H1 (cell line): ENCODE measurements around the gene KIAA1671. TPM values are rescaled to one million over a fixed set of nuclear protein-coding genes. Genes with fewer than 3 reads are reported as not detected.

Experiments
- CTCF ChIA-PET: fragments of 300-600 bp; sonication (Branson Sonifier 250); formaldehyde crosslinking; loops from one replicate; lab custom pipeline; 2021; ENCODE audit not compliant: partially characterized antibody; lab: Charles Lee
- POLR2A ChIA-PET: fragments of 300-600 bp; sonication (Branson Sonifier 250); formaldehyde crosslinking; loops from one replicate; lab custom pipeline; 2021; ENCODE audit warnings: inconsistent platforms; ENCODE audit not compliant: partially characterized antibody; lab: Charles Lee
- DNase-seq, 2 experiments: peaks; one replicate each; pipeline versions ENCODE4 v3.0.0 to v3.0.0-alpha.2; 2010 to 2022; ENCODE audit warnings: low spot score in 2 of 2, low read depth in 1 of 2, mixed read lengths in 1 of 2
- FAIRE-seq: peaks from 2 replicates; lab custom pipeline; 2011; peaks lifted over from hg19 to GRCh38; lab: Jason Lieb, UNC
- H2AFZ ChIP-seq: 2 replicates; pipeline ENCODE4 v1.8.1; 2012; ENCODE audit warnings: low read length, inconsistent platforms
- H2AK5ac ChIP-seq: 2 replicates; pipeline ENCODE4 v1.6.1; 2013; ENCODE audit warnings: low read depth, low read length
- H2BK120ac ChIP-seq: replicated peaks from 2 replicates; pipeline ENCODE3; 2013; ENCODE audit warnings: low read depth, low read length, inconsistent platforms
- H2BK12ac ChIP-seq: 2 replicates; pipeline ENCODE4 v1.6.1; 2013; ENCODE audit warnings: low read depth, low read length
- H2BK15ac ChIP-seq: 2 replicates; pipeline ENCODE4 v1.6.1; 2013; ENCODE audit warnings: low read length
- H2BK20ac ChIP-seq: 2 replicates; pipeline ENCODE4 v1.6.1; 2013; ENCODE audit warnings: low read length
- H2BK5ac ChIP-seq: 2 replicates; pipeline ENCODE4 v1.6.1; 2013; ENCODE audit warnings: low read depth, low read length
- H3K14ac ChIP-seq: 2 replicates; pipeline ENCODE4 v1.6.1; 2013; ENCODE audit warnings: inconsistent platforms; ENCODE audit not compliant: insufficient read length
- H3K18ac ChIP-seq: 2 replicates; pipeline ENCODE4 v1.6.1; 2013; ENCODE audit warnings: low read length; ENCODE audit errors: extremely low read depth
- H3K23ac ChIP-seq: 2 replicates; pipeline ENCODE4 v1.6.1; 2013; ENCODE audit warnings: inconsistent platforms; ENCODE audit not compliant: insufficient read length
- H3K23me2 ChIP-seq: 2 replicates; pipeline ENCODE4 v1.6.1; 2013; ENCODE audit warnings: low read depth, low read length
- H3K27ac ChIP-seq: 2 replicates; pipeline ENCODE4 v1.6.1; 2011; ENCODE audit warnings: low read depth, low read length, inconsistent platforms
- H3K27me3 ChIP-seq, 4 experiments: replicated peaks in 1 of 4; 1 replicate in 1 of 4; 2 replicates in 3 of 4; pipeline versions ENCODE4 v1.6.1 to v1.8.1; 2011 to 2013; ENCODE audit warnings: low read length in 3 of 4, mild to moderate bottlenecking in 3 of 4, inconsistent platforms in 2 of 4, mixed read lengths in 2 of 4, moderate library complexity in 1 of 4; ENCODE audit not compliant: control insufficient read depth in 3 of 4, insufficient read depth in 3 of 4; ENCODE audit errors: extremely low read depth in 1 of 4
- H3K36me3 ChIP-seq, 4 experiments: 2 replicates each; pipeline versions ENCODE4 v1.6.1 to v1.8.1; 2011 to 2013; ENCODE audit warnings: mild to moderate bottlenecking in 4 of 4, low read length in 3 of 4, moderate library complexity in 2 of 4, control low read depth in 1 of 4, inconsistent platforms in 1 of 4; ENCODE audit not compliant: insufficient read depth in 4 of 4, control insufficient read depth in 2 of 4
- H3K4ac ChIP-seq: replicated peaks from 2 replicates; pipeline ENCODE3; 2013; ENCODE audit warnings: low read length, low read depth, mixed read lengths, inconsistent platforms; ENCODE audit not compliant: insufficient read length
- H3K4me1 ChIP-seq, 4 experiments: replicated peaks in 1 of 4; 1 replicate in 1 of 4; 2 replicates in 3 of 4; pipeline versions ENCODE4 v1.6.1 to v1.8.1; 2011 to 2013; ENCODE audit warnings: low read length in 3 of 4, inconsistent platforms in 2 of 4, mixed read lengths in 1 of 4; ENCODE audit not compliant: insufficient read depth in 4 of 4, control insufficient read depth in 3 of 4
- H3K4me2 ChIP-seq, 2 experiments: 2 replicates each; pipeline versions ENCODE4 v1.6.1 to v1.8.1; 2011 to 2013; ENCODE audit warnings: low read depth in 2 of 2, low read length in 2 of 2, control low read depth in 1 of 2, inconsistent platforms in 1 of 2, mild to moderate bottlenecking in 1 of 2; ENCODE audit not compliant: insufficient read depth in 1 of 2
- H3K4me3 ChIP-seq, 4 experiments: fragments of 200-600, 300-600 bp in 1 of 4; sonication (generic), shearing (Covaris generic), sonication (Bioruptor Twin) in 1 of 4; 2 replicates each; pipeline versions ENCODE4 v1.5.1 to v1.8.1; 2011 to 2016; ENCODE audit warnings: low read length in 4 of 4, low read depth in 3 of 4, control low read depth in 2 of 4, inconsistent platforms in 2 of 4, mild to moderate bottlenecking in 2 of 4, mixed read lengths in 1 of 4, moderate library complexity in 1 of 4; ENCODE audit not compliant: insufficient read depth in 2 of 4; ENCODE audit errors: extremely low read depth in 1 of 4
- H3K56ac ChIP-seq: replicated peaks from 2 replicates; pipeline ENCODE3; 2013; ENCODE audit warnings: low read depth, mild to moderate bottlenecking, mixed read lengths, low read length, inconsistent platforms; ENCODE audit not compliant: insufficient read length
- H3K79me1 ChIP-seq: 2 replicates; pipeline ENCODE4 v1.6.1; 2013; ENCODE audit warnings: low read depth, low read length, control low read depth
- H3K79me2 ChIP-seq, 2 experiments: 2 replicates each; pipeline versions ENCODE4 v1.6.1 to v1.8.1; 2012 to 2013; ENCODE audit warnings: low read length in 2 of 2, mild to moderate bottlenecking in 2 of 2, inconsistent platforms in 1 of 2; ENCODE audit not compliant: insufficient read depth in 2 of 2, control insufficient read depth in 1 of 2
- H3K9ac ChIP-seq, 4 experiments: replicated peaks in 1 of 4; 1 replicate in 1 of 4; 2 replicates in 3 of 4; pipeline versions ENCODE4 v1.6.1 to v1.8.1; 2011 to 2013; ENCODE audit warnings: low read depth in 3 of 4, low read length in 3 of 4, control low read depth in 2 of 4, mild to moderate bottlenecking in 2 of 4, moderate library complexity in 2 of 4, inconsistent platforms in 1 of 4; ENCODE audit errors: extremely low read depth in 1 of 4
- H3K9me3 ChIP-seq, 2 experiments: 2 replicates each; pipeline versions ENCODE4 v1.6.1 to v1.8.1; 2012 to 2013; ENCODE audit warnings: mild to moderate bottlenecking in 2 of 2, moderate library complexity in 2 of 2, control low read depth in 1 of 2, inconsistent platforms in 1 of 2, low read depth in 1 of 2, low read length in 1 of 2, mixed read lengths in 1 of 2; ENCODE audit not compliant: insufficient read depth in 2 of 2
- H4K20me1 ChIP-seq, 2 experiments: replicated peaks in 1 of 2; 2 replicates each; pipeline versions ENCODE3 to v1.8.1; 2011 to 2013; ENCODE audit warnings: inconsistent platforms in 2 of 2, low read length in 2 of 2, mild to moderate bottlenecking in 1 of 2; ENCODE audit not compliant: insufficient read depth in 2 of 2, control insufficient read depth in 1 of 2
- H4K5ac ChIP-seq: 2 replicates; pipeline ENCODE4 v1.6.1; 2013; ENCODE audit warnings: low read length, low read depth, mixed read lengths, inconsistent platforms; ENCODE audit not compliant: insufficient read length
- H4K8ac ChIP-seq: 2 replicates; pipeline ENCODE4 v1.8.0; 2013; ENCODE audit warnings: mild to moderate bottlenecking, moderate library complexity, low read length, inconsistent platforms; ENCODE audit not compliant: insufficient read depth; ENCODE audit errors: extremely low read depth
- H4K91ac ChIP-seq: replicated peaks from 2 replicates; pipeline ENCODE3; 2013; ENCODE audit warnings: low read length, mixed read lengths, inconsistent platforms; ENCODE audit not compliant: insufficient read length
- CHD1 ChIP-seq: IDR thresholded peaks from 2 replicates; pipeline ENCODE4 v1.6.1; 2012; ENCODE audit warnings: low read depth, low read length, improper control_type of control experiment
- HDAC6 ChIP-seq: IDR thresholded peaks from one replicate; pipeline ENCODE4 v1.7.1; 2012; ENCODE audit warnings: low read depth, mild to moderate bottlenecking, inconsistent platforms, low read length, moderate library complexity
- KDM4A ChIP-seq: IDR thresholded peaks from one replicate; pipeline ENCODE4 v1.7.1; 2012; ENCODE audit warnings: low read depth, mild to moderate bottlenecking, moderate library complexity, low read length, inconsistent platforms; ENCODE audit not compliant: severe bottlenecking
- POU5F1 ChIP-seq: IDR thresholded peaks from 2 replicates; pipeline ENCODE4 v1.6.1; 2011; ENCODE audit warnings: low read depth, mild to moderate bottlenecking, low read length, moderate library complexity
- RBBP5 ChIP-seq: IDR thresholded peaks from 2 replicates; pipeline ENCODE4 v1.7.1; 2012; ENCODE audit warnings: low read depth, mild to moderate bottlenecking, inconsistent platforms, low read length, moderate library complexity, borderline replicate concordance
- RXRA ChIP-seq: IDR thresholded peaks from 2 replicates; pipeline ENCODE4 v1.6.1; 2011; ENCODE audit warnings: low read depth, mild to moderate bottlenecking, low read length, moderate library complexity; ENCODE audit not compliant: insufficient read depth
- SP4 ChIP-seq: IDR thresholded peaks from 2 replicates; pipeline ENCODE4 v1.6.1; 2012; ENCODE audit warnings: low read length, inconsistent platforms
- SRF ChIP-seq: IDR thresholded peaks from 2 replicates; pipeline ENCODE4 v1.6.1; 2011; ENCODE audit warnings: mild to moderate bottlenecking, low read depth, low read length, moderate library complexity
- USF2 ChIP-seq: IDR thresholded peaks from 2 replicates; pipeline ENCODE4 v1.6.1; 2011; ENCODE audit warnings: low read length, improper control_type of control experiment
- ZNF274 ChIP-seq: IDR thresholded peaks from 2 replicates; pipeline ENCODE4 v1.7.0; 2012; ENCODE audit warnings: low read length, borderline replicate concordance; ENCODE audit errors: extremely low read depth
- WGBS, 2 experiments: shearing (Covaris generic) in 1 of 2; methylation state at CpG; one replicate each; pipeline versions ENCODE4 v1.1.6 to v1.1.7; 2013 to 2015; ENCODE audit warnings: low lambda C conversion rate in 2 of 2, mixed read lengths in 2 of 2, inconsistent platforms in 1 of 2, low coverage in 1 of 2, missing lambda C conversion rate in 1 of 2; ENCODE audit not compliant: insufficient replicate concordance in 2 of 2, insufficient coverage in 1 of 2, insufficient read length in 1 of 2; ENCODE audit errors: extremely low coverage in 1 of 2, missing lambda C conversion rate in 1 of 2; 5-methylcytosine and 5-hydroxymethylcytosine counted together
- polyA plus RNA-seq, 7 experiments: library from polyadenylated mRNA; depleted of rRNA in 3 of 7; stranded (reverse) in 5 of 7; unstranded in 2 of 7; fragments of >200 nt in 5 of 7; fragments of 200-250 nt in 2 of 7; gene quantifications; 1 replicate in 5 of 7; 2 replicates in 1 of 7; 4 replicates in 1 of 7; pipeline versions ENCODE4 v1.2.1 to v1.2.3, GENCODE V29; 2011 to 2013; ENCODE audit warnings: missing spikeins in 2 of 7, mixed read lengths in 2 of 7
- total RNA-seq: library from RNA; stranded (reverse); fragmentation: NEBNext Ultra II Directional; extraction: Animal tissue kit (Norgen Biotek cat#: 25700); gene quantifications from 2 replicates; pipeline ENCODE4 v1.2.1, GENCODE V29; 2021

The KIAA1671 gene
- total and polyA plus RNA-seq, 2 of the 8 experiments (the other 6 are each of a cell fraction or from before 2014, with no cell fraction given), result 6.4 to 23.9 TPM

- POLR2A ChIA-PET, result interaction anchor here (0.8 to 2.1 kb wide), 8 partner anchors 9 to 77 kb away, joined by 3 to 14 read pairs (median 4); no protein-coding TSS in a partner anchor
- H4K91ac ChIP-seq, result no peak overlapping the region
- no peak overlapping the region for H3K14ac ChIP-seq
- H2AFZ ChIP-seq, result peak overlapping the region; percentile 83; the same call in 1 of the 2 replicates
- peak overlapping the region; percentile 70 to 83 (median 77) for H3K4me3 ChIP-seq
- H2BK20ac ChIP-seq, result no peak overlapping the region
- H4K8ac ChIP-seq, result peak overlapping the region; percentile 76; the same call in 1 of the 2 replicates
- peak overlapping the region; percentile 62; the same call in 1 of the 2 replicates for H3K18ac ChIP-seq
- H3K27ac ChIP-seq, result peak overlapping the region; percentile 58; the same call in 1 of the 2 replicates
- no peak overlapping the region for H3K23ac ChIP-seq
- H3K4me1 ChIP-seq, result peaks cover 4 to 18% (median 7%) of the 10 kb centered on the region in 4 experiments
- peaks cover 0 to 3% (median 1%) of the 10 kb centered on the region in 4 experiments; a peak in 2 of 7 replicates for H3K27me3 ChIP-seq
- peak overlapping the region; percentile 53; the same call in 1 of the 2 replicates for H2BK15ac ChIP-seq
- H3K23me2 ChIP-seq, result peaks cover 13% of the 10 kb centered on the region
- H3K9ac ChIP-seq, result peak overlapping the region; percentile 84 to 93 (median 87)
- H3K56ac ChIP-seq, result no peak overlapping the region
- H2BK12ac ChIP-seq, result no peak overlapping the region
- peak overlapping the region; percentile 91 for H2BK5ac ChIP-seq
- CTCF ChIA-PET, result interaction anchor here (0.7 to 15.1 kb wide), 4 partner anchors 15 to 99 kb away, joined by 3 to 221 read pairs (median 93); no protein-coding TSS in a partner anchor
- H4K20me1 ChIP-seq, result peaks cover 0 to 3% of the 10 kb centered on the region in 2 experiments
- H4K5ac ChIP-seq, result no peak overlapping the region
- H3K79me1 ChIP-seq, result peaks cover 13% of the 10 kb centered on the region
- FAIRE-seq (no peak), DNase-seq (peak in 1 of 2 experiments; percentile 79)
- H3K4me2 ChIP-seq, result peak overlapping the region; percentile 83 to 98
- no peaks in the 10 kb centered on the region for H3K9me3 ChIP-seq
- no peak overlapping the region for H2BK120ac ChIP-seq
- no peak overlapping the region for H3K4ac ChIP-seq
- WGBS, 2 experiments, result 1% methylated on average over 34 of the region's 35 CpGs; no CpG with 5 or more reads in 1 of the 2 experiments
- no peak overlapping the region; the same call in 1 of the 2 replicates for H2AK5ac ChIP-seq
- H3K36me3 ChIP-seq, result no peaks in the 10 kb centered on the region
- H3K79me2 ChIP-seq, result peaks cover 0 to 29% of the 10 kb centered on the region in 2 experiments; a peak in 2 of 4 replicates
- TF ChIP-seq SRF (no peak), KDM4A (peak; percentile 59), SP4 (no peak), RXRA (no peak), ZNF274 (no peak), RBBP5 (peak; percentile 20; the same call in 1 of the 2 replicates), HDAC6 (no peak), CHD1 (no peak), POU5F1 (no peak), USF2 (peak; percentile 70)
Observed at GRCh38 chr22:24952837-24953383, 394 bp downstream of the KIAA1671 start.
